ENCODE results near the gene TCF4. TPM values are rescaled to one million over a fixed set of nuclear protein-coding genes. Genes with fewer than 3 reads are reported as not detected.

TCF4 gene
- total and polyA plus RNA-seq, 4 donors: 4.3 to 15.3 (median 11.5) TPM

DNA sequence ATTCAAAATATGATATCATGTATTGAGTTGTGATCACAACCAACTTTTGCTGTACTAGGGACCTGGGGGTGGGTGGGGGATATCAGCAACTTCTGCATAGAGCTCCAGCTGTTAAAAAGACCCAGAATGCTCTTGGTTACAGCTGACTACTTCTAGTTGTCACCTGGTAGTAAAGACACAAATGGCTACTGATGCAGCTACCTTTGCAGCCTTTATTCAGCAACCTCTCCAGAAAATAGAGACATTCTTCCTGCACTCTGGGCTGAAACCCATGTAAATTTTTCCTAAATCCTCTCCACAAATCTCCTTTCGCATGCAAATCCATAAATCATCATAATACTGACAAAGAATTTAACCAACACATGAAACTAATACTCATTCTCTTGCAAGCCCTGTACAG is 238.3 kb downstream of the TCF4 start:
- WGBS: 90% methylated on average over 1 of the region's 1 CpG
- no peaks in the 10 kb centered on the region for H3K4me1 ChIP-seq (ENCODE audit: control insufficient read depth in 4 of 4, insufficient read depth in 4 of 4, low read length in 3 of 4)
- H3K27ac ChIP-seq (ENCODE audit: low read depth in 1 of 2, low read length in 2 of 2): no peak overlapping the region
- TF ChIP-seq RAD21 (IDR thresholded peaks at IDR 0.05) (no peak), JUND (IDR thresholded peaks at IDR 0.05) (no peak), FOXA2 (IDR thresholded peaks at IDR 0.05) (no peak), EGR1 (IDR thresholded peaks at IDR 0.05; ENCODE audit: low read depth in 2 of 2) (no peak), HNF4A (conservative IDR thresholded peaks at IDR 0.05) (no peak), FOXA1 (IDR thresholded peaks at IDR 0.05) (no peak), HNF4G (IDR thresholded peaks at IDR 0.05) (no peak), NR2F2 (IDR thresholded peaks at IDR 0.05) (no peak)
- TF ChIP-seq, protein P1, sequence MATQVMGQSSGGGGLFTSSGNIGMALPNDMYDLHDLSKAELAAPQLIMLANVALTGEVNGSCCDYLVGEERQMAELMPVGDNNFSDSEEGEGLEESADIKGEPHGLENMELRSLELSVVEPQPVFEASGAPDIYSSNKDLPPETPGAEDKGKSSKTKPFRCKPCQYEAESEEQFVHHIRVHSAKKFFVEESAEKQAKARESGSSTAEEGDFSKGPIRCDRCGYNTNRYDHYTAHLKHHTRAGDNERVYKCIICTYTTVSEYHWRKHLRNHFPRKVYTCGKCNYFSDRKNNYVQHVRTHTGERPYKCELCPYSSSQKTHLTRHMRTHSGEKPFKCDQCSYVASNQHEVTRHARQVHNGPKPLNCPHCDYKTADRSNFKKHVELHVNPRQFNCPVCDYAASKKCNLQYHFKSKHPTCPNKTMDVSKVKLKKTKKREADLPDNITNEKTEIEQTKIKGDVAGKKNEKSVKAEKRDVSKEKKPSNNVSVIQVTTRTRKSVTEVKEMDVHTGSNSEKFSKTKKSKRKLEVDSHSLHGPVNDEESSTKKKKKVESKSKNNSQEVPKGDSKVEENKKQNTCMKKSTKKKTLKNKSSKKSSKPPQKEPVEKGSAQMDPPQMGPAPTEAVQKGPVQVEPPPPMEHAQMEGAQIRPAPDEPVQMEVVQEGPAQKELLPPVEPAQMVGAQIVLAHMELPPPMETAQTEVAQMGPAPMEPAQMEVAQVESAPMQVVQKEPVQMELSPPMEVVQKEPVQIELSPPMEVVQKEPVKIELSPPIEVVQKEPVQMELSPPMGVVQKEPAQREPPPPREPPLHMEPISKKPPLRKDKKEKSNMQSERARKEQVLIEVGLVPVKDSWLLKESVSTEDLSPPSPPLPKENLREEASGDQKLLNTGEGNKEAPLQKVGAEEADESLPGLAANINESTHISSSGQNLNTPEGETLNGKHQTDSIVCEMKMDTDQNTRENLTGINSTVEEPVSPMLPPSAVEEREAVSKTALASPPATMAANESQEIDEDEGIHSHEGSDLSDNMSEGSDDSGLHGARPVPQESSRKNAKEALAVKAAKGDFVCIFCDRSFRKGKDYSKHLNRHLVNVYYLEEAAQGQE (IDR thresholded peaks at IDR 0.05): no peak
- no peak overlapping the region for H3K9ac ChIP-seq (ENCODE audit: low read depth in 1 of 2, low read length in 2 of 2)
- no peaks in the 10 kb centered on the region for H3K9me3 ChIP-seq (ENCODE audit: control insufficient read depth in 4 of 4, low read length in 3 of 4)
- H3K4me3 ChIP-seq (ENCODE audit: low read depth in 1 of 3, low read length in 3 of 3): no peak overlapping the region
- H3K27me3 ChIP-seq (ENCODE audit: control insufficient read depth in 4 of 4, insufficient read depth in 4 of 4, low read length in 3 of 4): no peaks in the 10 kb centered on the region
- H3K36me3 ChIP-seq (ENCODE audit: control insufficient read depth in 4 of 4, insufficient read depth in 3 of 4, low read depth in 1 of 4, low read length in 3 of 4): no peaks in the 10 kb centered on the region
- DNase-seq (ENCODE audit: low spot score): no peak

DNA sequence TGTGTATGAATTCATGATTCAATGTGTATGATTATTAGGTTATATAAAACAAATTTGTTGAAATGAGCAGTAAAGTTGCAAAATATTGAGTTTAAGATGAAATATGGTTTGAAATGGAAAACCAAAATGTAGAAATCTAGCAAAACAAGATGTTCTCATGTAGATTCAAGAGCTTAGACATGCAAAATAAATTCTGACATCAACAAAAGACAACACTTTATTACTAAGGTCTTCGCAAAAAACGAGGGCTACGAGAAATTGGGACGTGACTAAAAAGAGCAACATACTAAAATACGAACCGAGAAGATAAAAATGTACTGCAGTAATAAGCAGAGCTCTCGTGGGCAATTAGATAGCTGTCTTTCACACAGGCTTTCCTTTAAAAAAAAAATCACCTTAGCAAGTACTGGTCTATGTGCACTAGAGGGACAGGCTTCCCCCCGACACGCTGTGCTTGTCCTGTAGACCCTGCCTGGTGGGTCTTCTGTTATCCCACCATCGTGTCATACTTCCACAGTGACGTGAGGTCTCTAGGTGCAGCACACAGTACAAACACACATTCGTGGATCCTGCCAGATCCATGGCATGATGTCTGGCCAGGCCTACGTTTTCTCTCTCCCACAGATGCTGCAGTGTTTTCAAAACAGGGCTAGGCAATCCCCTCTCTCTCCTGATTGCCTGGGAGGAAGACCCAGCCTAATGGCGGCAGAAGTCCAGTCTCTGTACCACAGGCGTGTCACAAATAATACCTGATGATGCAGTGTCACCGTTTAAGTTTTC is 240.8 kb downstream of the TCF4 start:
- 92% methylated on average over 16 of the region's 16 CpGs for WGBS

More for the DNA sequence above, 240.8 kb downstream of the TCF4 start:
- Histone ChIP-seq H3K27me3 (ENCODE audit: control insufficient read depth in 4 of 4, insufficient read depth in 4 of 4, low read length in 3 of 4) (no peaks in the 10 kb centered on the region), H3K4me1 (ENCODE audit: control insufficient read depth in 4 of 4, insufficient read depth in 4 of 4, low read length in 3 of 4) (no peaks in the 10 kb centered on the region), H3K36me3 (ENCODE audit: control insufficient read depth in 4 of 4, insufficient read depth in 3 of 4, low read depth in 1 of 4, low read length in 3 of 4) (no peaks in the 10 kb centered on the region), H3K4me3 (ENCODE audit: low read depth in 1 of 3, low read length in 3 of 3) (no peak overlapping the region), H3K27ac (ENCODE audit: low read depth in 1 of 2, low read length in 2 of 2) (no peak overlapping the region), H3K9ac (ENCODE audit: low read depth in 1 of 2, low read length in 2 of 2) (no peak overlapping the region), H3K9me3 (ENCODE audit: control insufficient read depth in 4 of 4, low read length in 3 of 4) (no peaks in the 10 kb centered on the region)
- no peak for TF ChIP-seq HNF4A (conservative IDR thresholded peaks at IDR 0.05)
- TF ChIP-seq, protein P2, sequence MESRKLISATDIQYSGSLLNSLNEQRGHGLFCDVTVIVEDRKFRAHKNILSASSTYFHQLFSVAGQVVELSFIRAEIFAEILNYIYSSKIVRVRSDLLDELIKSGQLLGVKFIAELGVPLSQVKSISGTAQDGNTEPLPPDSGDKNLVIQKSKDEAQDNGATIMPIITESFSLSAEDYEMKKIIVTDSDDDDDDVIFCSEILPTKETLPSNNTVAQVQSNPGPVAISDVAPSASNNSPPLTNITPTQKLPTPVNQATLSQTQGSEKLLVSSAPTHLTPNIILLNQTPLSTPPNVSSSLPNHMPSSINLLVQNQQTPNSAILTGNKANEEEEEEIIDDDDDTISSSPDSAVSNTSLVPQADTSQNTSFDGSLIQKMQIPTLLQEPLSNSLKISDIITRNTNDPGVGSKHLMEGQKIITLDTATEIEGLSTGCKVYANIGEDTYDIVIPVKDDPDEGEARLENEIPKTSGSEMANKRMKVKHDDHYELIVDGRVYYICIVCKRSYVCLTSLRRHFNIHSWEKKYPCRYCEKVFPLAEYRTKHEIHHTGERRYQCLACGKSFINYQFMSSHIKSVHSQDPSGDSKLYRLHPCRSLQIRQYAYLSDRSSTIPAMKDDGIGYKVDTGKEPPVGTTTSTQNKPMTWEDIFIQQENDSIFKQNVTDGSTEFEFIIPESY (IDR thresholded peaks at IDR 0.05): no peak
- TF ChIP-seq JUND (IDR thresholded peaks at IDR 0.05): no peak
- no peak for TF ChIP-seq TAF1 (conservative IDR thresholded peaks at IDR 0.05)
- TF ChIP-seq RAD21 (IDR thresholded peaks at IDR 0.05): no peak
- TF ChIP-seq, protein P3, sequence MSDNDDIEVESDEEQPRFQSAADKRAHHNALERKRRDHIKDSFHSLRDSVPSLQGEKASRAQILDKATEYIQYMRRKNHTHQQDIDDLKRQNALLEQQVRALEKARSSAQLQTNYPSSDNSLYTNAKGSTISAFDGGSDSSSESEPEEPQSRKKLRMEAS (IDR thresholded peaks at IDR 0.05): no peak
- TF ChIP-seq, protein P4, sequence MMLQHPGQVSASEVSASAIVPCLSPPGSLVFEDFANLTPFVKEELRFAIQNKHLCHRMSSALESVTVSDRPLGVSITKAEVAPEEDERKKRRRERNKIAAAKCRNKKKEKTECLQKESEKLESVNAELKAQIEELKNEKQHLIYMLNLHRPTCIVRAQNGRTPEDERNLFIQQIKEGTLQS (IDR thresholded peaks at IDR 0.05): no peak
- TF ChIP-seq EGR1 (IDR thresholded peaks at IDR 0.05; ENCODE audit: low read depth in 2 of 2): no peak
- TF ChIP-seq, protein P1 (IDR thresholded peaks at IDR 0.05): no peak
- TF ChIP-seq FOXA2 (IDR thresholded peaks at IDR 0.05): no peak
- DNase-seq (ENCODE audit: low spot score): no peak
